ENCODE data around the gene SETBP1.

Gene SETBP1

DNA sequence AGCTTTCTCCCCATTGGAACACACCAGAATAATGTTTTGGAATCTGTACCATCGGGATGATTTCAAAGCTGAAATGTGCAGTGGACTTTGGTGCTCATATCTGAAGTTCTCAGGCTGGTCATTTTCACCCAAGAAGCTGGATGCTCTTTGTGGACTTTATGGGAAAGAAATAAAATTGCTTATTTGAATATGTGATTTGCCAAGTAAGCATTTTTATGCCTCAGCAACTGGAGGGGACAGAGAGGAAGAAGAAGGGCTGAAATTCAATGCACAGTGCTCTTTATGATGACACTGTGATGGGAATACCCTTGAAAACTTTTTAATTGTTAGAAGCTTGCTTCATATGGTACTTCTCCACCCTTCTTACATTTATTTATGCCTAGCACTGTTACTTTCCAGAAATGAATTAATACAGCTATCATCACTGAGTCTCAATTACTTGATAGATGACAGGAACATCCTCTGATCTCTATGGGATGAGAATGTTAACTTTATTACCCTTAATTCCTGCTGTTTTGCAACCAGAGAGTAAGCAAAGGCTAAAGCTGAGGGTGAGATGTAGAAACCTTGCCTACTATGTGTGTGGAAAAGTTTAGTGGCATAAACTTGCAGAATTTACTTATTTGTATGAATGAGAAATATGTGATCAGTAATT lies 23.6 kb downstream of the SETBP1 start:
- Histone ChIP-seq H3K27ac (ENCODE audit: low read length) (no peak overlapping the region), H3K9ac (ENCODE audit: low read length in 2 of 2) (no peak overlapping the region), H3K4me1 (ENCODE audit: control insufficient read depth, insufficient read depth, low read length) (peaks cover 31% of the 10 kb centered on the region), H3K27me3 (ENCODE audit: control insufficient read depth in 1 of 2, insufficient read depth in 2 of 2, low read length in 2 of 2) (no peaks in the 10 kb centered on the region), H3K36me3 (ENCODE audit: control insufficient read depth in 2 of 2, insufficient read depth in 2 of 2, low read length in 2 of 2) (peaks cover 0 to 3% of the 10 kb centered on the region in 2 donors), H3K4me3 (ENCODE audit: low read length in 2 of 2) (peak overlapping the region in 1 of 2 donors; percentile 29), H3K9me3 (ENCODE audit: control insufficient read depth in 2 of 2, low read length in 2 of 2) (no peaks in the 10 kb centered on the region)

DNA sequence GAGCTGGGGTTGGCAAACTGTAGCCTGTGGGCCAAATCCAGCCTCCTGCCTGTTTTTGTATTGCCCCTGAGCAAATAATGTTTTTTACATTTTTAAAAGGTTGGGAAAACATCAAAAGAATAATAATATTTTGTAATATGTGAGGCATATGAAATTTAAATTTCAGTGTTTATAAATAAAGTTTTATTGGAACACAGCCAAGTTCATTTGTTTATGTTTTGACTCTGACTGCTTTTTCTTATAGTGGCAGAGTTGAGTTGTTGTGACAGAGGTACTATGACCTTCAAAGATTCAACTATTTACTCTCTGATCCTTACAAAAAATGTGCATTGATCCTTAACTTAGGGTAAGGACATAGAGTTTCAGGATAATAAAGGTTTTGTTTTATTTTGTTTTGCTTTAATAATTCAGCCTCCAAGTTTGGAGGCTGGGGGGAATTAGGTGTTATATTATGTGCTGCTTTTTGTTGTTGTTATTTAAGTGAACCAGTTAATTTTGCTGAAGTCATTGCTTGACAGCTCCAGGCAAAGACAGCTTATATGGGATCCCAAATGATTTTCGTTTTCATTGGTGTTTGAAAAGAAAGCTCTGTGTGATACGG lies 24.5 kb downstream of the SETBP1 start:
- Histone ChIP-seq H3K4me1 (ENCODE audit: control insufficient read depth, insufficient read depth, low read length) (peaks cover 28% of the 10 kb centered on the region), H3K27ac (ENCODE audit: low read length) (no peak overlapping the region), H3K9me3 (ENCODE audit: control insufficient read depth in 2 of 2, low read length in 2 of 2) (no peaks in the 10 kb centered on the region), H3K27me3 (ENCODE audit: control insufficient read depth in 1 of 2, insufficient read depth in 2 of 2, low read length in 2 of 2) (no peaks in the 10 kb centered on the region), H3K4me3 (ENCODE audit: low read length in 2 of 2) (peak overlapping the region in 1 of 2 donors; percentile 29), H3K36me3 (ENCODE audit: control insufficient read depth in 2 of 2, insufficient read depth in 2 of 2, low read length in 2 of 2) (peaks cover 0 to 3% of the 10 kb centered on the region in 2 donors), H3K9ac (ENCODE audit: low read length in 2 of 2) (no peak overlapping the region)

DNA sequence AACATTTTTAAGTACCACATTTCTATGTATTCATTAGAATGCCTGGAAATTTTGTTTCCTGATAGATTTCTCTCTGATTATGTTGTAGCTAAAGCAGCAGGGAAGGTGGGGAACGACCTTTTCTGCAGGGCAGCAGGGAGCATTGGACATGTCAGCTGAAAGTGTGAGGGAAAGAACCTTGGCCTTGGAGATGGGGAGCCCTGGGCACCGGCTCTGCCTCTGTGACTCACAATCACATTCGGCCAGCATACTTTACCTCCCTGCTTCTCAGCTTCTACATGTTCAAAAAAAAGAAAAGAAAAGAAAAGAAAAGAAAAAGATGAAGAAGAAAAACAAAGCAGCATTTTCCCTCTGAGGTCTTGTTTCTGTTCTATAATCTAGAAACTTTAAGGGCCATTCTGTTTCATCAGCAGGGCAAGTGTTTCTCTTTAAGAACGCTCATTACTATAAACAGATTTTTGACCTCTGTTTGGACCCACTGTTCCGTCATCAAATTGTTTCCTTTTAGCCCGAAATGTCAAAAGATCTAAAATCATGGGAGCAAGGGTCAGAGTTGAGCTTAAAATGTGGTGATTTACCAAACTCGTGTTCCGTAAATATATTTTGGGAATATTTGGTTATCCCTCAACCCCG lies 27.9 kb downstream of the SETBP1 start:
- Histone ChIP-seq H3K36me3 (ENCODE audit: control insufficient read depth in 2 of 2, insufficient read depth in 2 of 2, low read length in 2 of 2) (peaks cover 0 to 6% of the 10 kb centered on the region in 2 donors), H3K4me3 (ENCODE audit: low read length in 2 of 2) (peak overlapping the region; percentile 20 to 52), H3K27me3 (ENCODE audit: control insufficient read depth in 1 of 2, insufficient read depth in 2 of 2, low read length in 2 of 2) (no peaks in the 10 kb centered on the region), H3K9me3 (ENCODE audit: control insufficient read depth in 2 of 2, low read length in 2 of 2) (no peaks in the 10 kb centered on the region), H3K27ac (ENCODE audit: low read length) (peak overlapping the region; percentile 62), H3K4me1 (ENCODE audit: control insufficient read depth, insufficient read depth, low read length) (peaks cover 28% of the 10 kb centered on the region), H3K9ac (ENCODE audit: low read length in 2 of 2) (peak overlapping the region; percentile 11 to 43)

DNA sequence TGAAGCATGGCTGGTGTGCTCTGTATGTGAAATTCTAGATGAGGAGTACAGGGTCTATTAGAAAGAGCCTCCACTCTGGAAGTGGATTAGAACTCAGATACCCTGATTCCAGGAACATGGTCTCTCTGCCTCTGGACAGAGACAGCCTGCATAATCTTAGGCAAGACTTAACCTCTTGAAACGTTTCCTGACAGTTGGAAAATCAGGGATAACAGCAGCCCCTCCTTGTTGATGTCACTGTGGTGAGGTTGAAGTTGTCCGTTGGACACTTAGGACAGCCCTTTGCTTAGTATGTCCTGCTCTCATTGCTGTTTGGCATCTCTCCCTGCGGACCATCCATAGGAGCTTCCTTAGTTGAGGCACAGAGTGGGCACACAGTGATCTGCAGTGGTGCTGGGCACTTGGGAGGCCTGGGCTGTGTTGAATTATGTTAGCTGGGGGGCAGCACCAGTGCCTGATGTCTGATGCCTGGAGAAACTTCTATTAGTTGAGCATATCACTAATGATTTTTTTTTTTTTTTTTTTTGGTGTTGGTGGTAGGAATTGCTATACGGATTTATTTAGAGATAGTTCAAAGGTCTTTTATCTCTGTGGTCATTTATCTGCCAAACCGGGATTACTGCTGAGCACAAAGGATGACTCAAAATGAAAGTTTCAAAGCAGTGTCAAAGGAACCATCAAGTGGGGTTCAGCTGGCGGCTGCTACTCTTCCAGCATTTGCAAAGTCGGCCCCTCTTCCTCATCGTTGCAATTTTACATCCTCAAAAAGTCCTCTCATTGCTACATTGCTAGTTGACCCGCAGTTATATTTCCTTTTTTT lies 28.8 kb downstream of the SETBP1 start:
- peaks cover 0 to 3% of the 10 kb centered on the region in 2 donors for H3K36me3 ChIP-seq (ENCODE audit: control insufficient read depth in 2 of 2, insufficient read depth in 2 of 2, low read length in 2 of 2)
- peak overlapping the region; percentile 62 for H3K27ac ChIP-seq (ENCODE audit: low read length)
- no peaks in the 10 kb centered on the region for H3K9me3 ChIP-seq (ENCODE audit: control insufficient read depth in 2 of 2, low read length in 2 of 2)
- H3K4me3 ChIP-seq (ENCODE audit: low read length in 2 of 2): peak overlapping the region; percentile 20 to 52
- peak overlapping the region in 1 of 2 donors; percentile 43 for H3K9ac ChIP-seq (ENCODE audit: low read length in 2 of 2)
- no peaks in the 10 kb centered on the region for H3K27me3 ChIP-seq (ENCODE audit: control insufficient read depth in 1 of 2, insufficient read depth in 2 of 2, low read length in 2 of 2)
- H3K4me1 ChIP-seq (ENCODE audit: control insufficient read depth, insufficient read depth, low read length): peaks cover 27% of the 10 kb centered on the region

DNA sequence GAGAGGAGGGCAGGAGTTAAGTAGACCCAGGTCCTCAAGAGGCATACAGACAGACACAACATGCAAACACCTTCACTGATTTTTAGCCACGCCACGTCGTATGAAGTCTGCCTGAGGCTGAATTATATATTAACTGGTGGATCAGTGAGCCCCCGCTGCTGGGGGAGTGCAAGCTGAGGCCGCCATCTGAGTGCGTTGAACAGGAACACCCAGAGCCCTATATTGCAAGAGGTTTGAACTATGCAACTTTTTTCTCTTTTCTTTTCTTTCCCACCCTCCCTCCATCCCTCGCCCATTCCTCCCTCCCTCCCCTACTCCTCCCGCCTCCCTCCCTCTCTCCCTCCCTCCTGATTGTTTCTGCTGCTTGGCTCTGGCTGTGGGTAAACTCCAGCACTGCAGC lies 30.2 kb downstream of the SETBP1 start:
- Histone ChIP-seq H3K9ac (ENCODE audit: low read length in 2 of 2) (no peak overlapping the region), H3K4me3 (ENCODE audit: low read length in 2 of 2) (no peak overlapping the region), H3K36me3 (ENCODE audit: control insufficient read depth in 2 of 2, insufficient read depth in 2 of 2, low read length in 2 of 2) (peaks cover 0 to 3% of the 10 kb centered on the region in 2 donors), H3K27ac (ENCODE audit: low read length) (no peak overlapping the region), H3K4me1 (ENCODE audit: control insufficient read depth, insufficient read depth, low read length) (peaks cover 35% of the 10 kb centered on the region), H3K27me3 (ENCODE audit: control insufficient read depth in 1 of 2, insufficient read depth in 2 of 2, low read length in 2 of 2) (no peaks in the 10 kb centered on the region), H3K9me3 (ENCODE audit: control insufficient read depth in 2 of 2, low read length in 2 of 2) (no peaks in the 10 kb centered on the region)

DNA sequence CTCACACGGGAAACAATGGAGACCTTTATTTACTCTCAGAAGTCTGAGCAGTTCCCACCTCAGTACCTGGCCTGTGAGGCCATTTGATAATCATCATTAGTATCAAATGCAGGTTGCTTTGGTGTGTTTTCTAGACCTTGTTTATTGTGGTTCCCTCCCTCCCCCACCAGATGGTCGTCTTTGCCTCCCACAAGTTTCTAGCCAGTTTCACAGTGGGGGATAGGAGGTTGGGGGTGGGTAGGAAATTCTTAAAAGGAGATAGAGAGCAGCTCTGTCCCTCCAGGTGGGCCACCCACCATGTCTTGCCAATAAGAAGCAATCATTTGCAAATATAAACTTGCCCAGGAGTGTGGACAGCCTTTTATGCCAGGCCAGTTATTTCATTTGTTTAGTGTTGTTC lies 31.3 kb downstream of the SETBP1 start:
- H3K4me1 ChIP-seq (ENCODE audit: control insufficient read depth, insufficient read depth, low read length): peaks cover 37% of the 10 kb centered on the region
- H3K36me3 ChIP-seq (ENCODE audit: control insufficient read depth in 2 of 2, insufficient read depth in 2 of 2, low read length in 2 of 2): peaks cover 0 to 7% of the 10 kb centered on the region in 2 donors
- H3K9ac ChIP-seq (ENCODE audit: low read length in 2 of 2): no peak overlapping the region
- no peaks in the 10 kb centered on the region for H3K27me3 ChIP-seq (ENCODE audit: control insufficient read depth in 1 of 2, insufficient read depth in 2 of 2, low read length in 2 of 2)
- no peaks in the 10 kb centered on the region for H3K9me3 ChIP-seq (ENCODE audit: control insufficient read depth in 2 of 2, low read length in 2 of 2)
- H3K27ac ChIP-seq (ENCODE audit: low read length): no peak overlapping the region
- no peak overlapping the region for H3K4me3 ChIP-seq (ENCODE audit: low read length in 2 of 2)

DNA sequence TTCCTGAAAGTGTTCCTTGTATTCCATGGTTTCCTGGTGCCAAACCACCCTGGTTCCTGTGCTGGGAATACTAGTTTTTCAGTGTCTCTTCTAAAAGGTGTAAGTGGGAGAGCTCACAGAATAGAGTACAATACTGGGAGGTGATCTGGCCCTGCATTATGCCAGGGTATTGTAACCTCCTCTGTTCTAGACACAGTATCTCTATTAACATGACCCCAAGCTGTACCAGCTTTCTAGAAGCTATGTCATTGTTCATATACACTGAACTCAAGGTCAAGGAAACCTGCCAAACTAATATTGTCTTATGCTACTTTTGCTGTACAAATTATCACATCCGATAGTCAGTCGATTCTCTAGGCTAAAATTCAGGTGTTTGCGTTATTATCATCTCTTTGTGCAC lies 32.7 kb downstream of the SETBP1 start:
- Histone ChIP-seq H3K36me3 (ENCODE audit: control insufficient read depth in 2 of 2, insufficient read depth in 2 of 2, low read length in 2 of 2) (peaks cover 2 to 9% of the 10 kb centered on the region in 2 donors), H3K9me3 (ENCODE audit: control insufficient read depth in 2 of 2, low read length in 2 of 2) (no peaks in the 10 kb centered on the region), H3K27me3 (ENCODE audit: control insufficient read depth in 1 of 2, insufficient read depth in 2 of 2, low read length in 2 of 2) (no peaks in the 10 kb centered on the region), H3K4me3 (ENCODE audit: low read length in 2 of 2) (no peak overlapping the region), H3K27ac (ENCODE audit: low read length) (no peak overlapping the region), H3K4me1 (ENCODE audit: control insufficient read depth, insufficient read depth, low read length) (peaks cover 36% of the 10 kb centered on the region), H3K9ac (ENCODE audit: low read length in 2 of 2) (no peak overlapping the region)

DNA sequence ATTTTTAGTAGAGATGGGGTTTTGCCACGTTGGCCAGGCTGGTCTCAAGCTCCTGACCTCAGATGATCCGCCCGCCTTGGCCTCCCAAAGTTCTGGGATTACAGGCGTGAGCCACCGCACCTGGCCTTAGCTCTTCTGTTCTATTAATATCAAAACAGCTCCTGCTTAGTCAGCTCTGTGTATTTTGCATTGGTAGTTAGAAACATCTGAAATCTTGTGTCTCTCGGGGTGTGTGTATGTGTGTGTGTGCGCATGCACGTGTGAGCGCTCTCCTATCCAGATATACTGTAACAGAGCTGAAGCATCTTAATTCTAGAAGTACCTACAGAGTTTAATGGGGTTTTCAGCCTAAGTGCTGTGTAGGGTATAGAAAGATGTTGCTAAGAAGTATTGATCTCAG lies 33.7 kb downstream of the SETBP1 start:
- Histone ChIP-seq H3K36me3 (ENCODE audit: control insufficient read depth in 2 of 2, insufficient read depth in 2 of 2, low read length in 2 of 2) (peaks cover 2 to 9% of the 10 kb centered on the region in 2 donors), H3K27me3 (ENCODE audit: control insufficient read depth in 1 of 2, insufficient read depth in 2 of 2, low read length in 2 of 2) (no peaks in the 10 kb centered on the region), H3K9me3 (ENCODE audit: control insufficient read depth in 2 of 2, low read length in 2 of 2) (no peaks in the 10 kb centered on the region), H3K27ac (ENCODE audit: low read length) (peak overlapping the region; percentile 41), H3K4me3 (ENCODE audit: low read length in 2 of 2) (no peak overlapping the region), H3K9ac (ENCODE audit: low read length in 2 of 2) (peak overlapping the region in 1 of 2 donors; percentile 43), H3K4me1 (ENCODE audit: control insufficient read depth, insufficient read depth, low read length) (peaks cover 37% of the 10 kb centered on the region)

DNA sequence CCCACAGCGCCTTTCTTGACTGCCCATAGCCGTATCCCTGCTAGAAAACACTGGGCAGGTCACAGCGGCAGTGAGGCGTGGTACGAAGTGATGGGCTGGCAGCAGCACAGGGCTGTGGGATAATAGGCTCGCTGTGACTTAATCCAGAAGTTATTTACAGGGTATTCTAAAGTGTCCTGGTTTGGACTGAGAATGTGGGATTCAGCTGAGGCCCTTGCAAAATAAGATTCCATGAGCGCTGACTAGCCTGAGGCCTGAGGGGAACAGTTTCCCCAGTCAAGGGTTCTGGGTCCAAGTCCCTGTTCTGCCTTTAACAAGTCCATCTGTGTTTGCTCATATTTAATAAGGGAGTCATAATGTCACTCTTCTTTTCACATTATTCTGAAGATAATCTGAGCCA lies 34.6 kb downstream of the SETBP1 start:
- peak overlapping the region; percentile 41 for H3K27ac ChIP-seq (ENCODE audit: low read length)
- H3K36me3 ChIP-seq (ENCODE audit: control insufficient read depth in 2 of 2, insufficient read depth in 2 of 2, low read length in 2 of 2): peaks cover 9 to 13% of the 10 kb centered on the region in 2 donors
- peaks cover 36% of the 10 kb centered on the region for H3K4me1 ChIP-seq (ENCODE audit: control insufficient read depth, insufficient read depth, low read length)
- no peaks in the 10 kb centered on the region for H3K9me3 ChIP-seq (ENCODE audit: control insufficient read depth in 2 of 2, low read length in 2 of 2)
- H3K27me3 ChIP-seq (ENCODE audit: control insufficient read depth in 1 of 2, insufficient read depth in 2 of 2, low read length in 2 of 2): no peaks in the 10 kb centered on the region
- H3K4me3 ChIP-seq (ENCODE audit: low read length in 2 of 2): peak overlapping the region in 1 of 2 donors; percentile 58
- peak overlapping the region in 1 of 2 donors; percentile 43 for H3K9ac ChIP-seq (ENCODE audit: low read length in 2 of 2)

DNA sequence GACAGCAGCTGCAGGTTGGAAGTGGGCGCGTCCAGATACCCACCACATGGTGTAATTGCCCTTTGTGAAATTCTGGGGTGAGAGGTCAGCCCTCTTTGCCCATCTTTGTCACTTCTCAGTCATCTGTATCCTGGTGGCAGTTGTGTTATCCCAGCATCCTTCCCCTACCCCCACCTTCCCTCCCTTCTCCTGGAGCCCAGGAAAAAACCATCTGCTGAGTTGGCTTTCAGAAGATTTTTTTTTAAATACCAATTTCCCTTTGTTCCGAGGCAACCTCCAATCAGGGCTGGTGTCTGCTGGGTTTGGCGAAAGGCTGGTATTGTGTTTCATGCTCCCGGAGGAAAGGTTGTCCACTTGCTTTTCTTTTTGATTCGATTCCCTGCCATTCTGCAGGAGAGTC lies 35.2 kb downstream of the SETBP1 start:
- H3K4me3 ChIP-seq (ENCODE audit: low read length in 2 of 2): no peak overlapping the region
- peaks cover 36% of the 10 kb centered on the region for H3K4me1 ChIP-seq (ENCODE audit: control insufficient read depth, insufficient read depth, low read length)
- peak overlapping the region in 1 of 2 donors; percentile 43 for H3K9ac ChIP-seq (ENCODE audit: low read length in 2 of 2)
- H3K9me3 ChIP-seq (ENCODE audit: control insufficient read depth in 2 of 2, low read length in 2 of 2): no peaks in the 10 kb centered on the region
- H3K36me3 ChIP-seq (ENCODE audit: control insufficient read depth in 2 of 2, insufficient read depth in 2 of 2, low read length in 2 of 2): peaks cover 9 to 15% of the 10 kb centered on the region in 2 donors
- no peaks in the 10 kb centered on the region for H3K27me3 ChIP-seq (ENCODE audit: control insufficient read depth in 1 of 2, insufficient read depth in 2 of 2, low read length in 2 of 2)
- H3K27ac ChIP-seq (ENCODE audit: low read length): peak overlapping the region; percentile 41
